ENCODE data around the gene JPH2. TPM values are rescaled to one million over a fixed set of nuclear protein-coding genes. Genes with fewer than 3 reads are reported as not detected.

JPH2 gene
- total and polyA plus RNA-seq, 10 of the 15 experiments (the other 5 are each of a cell fraction or from before 2014, with no cell fraction given), result 0.16 TPM; not detected in 9

GRCh38 chr20:44080646-44081267 is 106.2 kb downstream of the JPH2 start (continued):
- TF ChIP-seq CEBPZ (IDR thresholded peaks at IDR 0.05; ENCODE audit: low read depth, low read length), result no peak
- TF ChIP-seq NR2C2 (IDR thresholded peaks at IDR 0.05; ENCODE audit: borderline replicate concordance, control insufficient read depth, insufficient read length, low read depth), result no peak
- TF ChIP-seq TCF7 (IDR thresholded peaks at IDR 0.05; ENCODE audit: borderline replicate concordance), result no peak
- TF ChIP-seq GABPA (IDR thresholded peaks at IDR 0.05; ENCODE audit: low read depth), result no peak
- no peak for TF ChIP-seq CHD2 (IDR thresholded peaks at IDR 0.05; ENCODE audit: borderline replicate concordance, low read depth, low read length)
- no peak for TF ChIP-seq ASH2L (IDR thresholded peaks at IDR 0.05; ENCODE audit: borderline replicate concordance, low read depth)
- 0 out of 2 replicates have a peak, but pooled peaks have one; percentile 73 for TF ChIP-seq NBN (IDR thresholded peaks at IDR 0.05)
- TF ChIP-seq CREM (IDR thresholded peaks at IDR 0.05; ENCODE audit: low read depth), result peak; percentile 67
- no peak for TF ChIP-seq WRNIP1 (IDR thresholded peaks at IDR 0.05; ENCODE audit: borderline replicate concordance, low read depth, low read length)
- TF ChIP-seq EZH2 (IDR thresholded peaks at IDR 0.05; ENCODE audit: borderline replicate concordance, control insufficient read depth, low read depth, low read length), result no peak
- no peak for TF ChIP-seq SUPT20H (IDR thresholded peaks at IDR 0.05; ENCODE audit: borderline replicate concordance, control insufficient read depth, low read depth, low read length)
- TF ChIP-seq FOS (IDR thresholded peaks at IDR 0.05; ENCODE audit: borderline replicate concordance, extremely low read depth, insufficient read length), result no peak
- no peak for TF ChIP-seq PAX5 (IDR thresholded peaks at IDR 0.05; ENCODE audit: borderline replicate concordance, low read depth, low read length)
- TF ChIP-seq CUX1 (IDR thresholded peaks at IDR 0.05; ENCODE audit: insufficient replicate concordance, low read depth, low read length), result no peak
- no peak for TF ChIP-seq BRCA1 (IDR thresholded peaks at IDR 0.05; ENCODE audit: low read depth, low read length)
- TF ChIP-seq RCOR1 (conservative IDR thresholded peaks at IDR 0.05; ENCODE audit: low read depth, low read length), result no peak
- TF ChIP-seq ZNF207 (IDR thresholded peaks at IDR 0.05; ENCODE audit: borderline replicate concordance), result no peak; the same call in 1 of the 2 replicates
- peak in 1 of 2 experiments; percentile 48; a peak in 1 of 4 replicates for TF ChIP-seq IKZF2 (IDR thresholded peaks at IDR 0.05)
- TF ChIP-seq KAT2A (conservative IDR thresholded peaks at IDR 0.05; ENCODE audit: control insufficient read depth, low read depth, low read length), result no peak
- no peak for TF ChIP-seq ATF3 (IDR thresholded peaks at IDR 0.05; ENCODE audit: borderline replicate concordance, extremely low read depth, low read depth, low read length)
- no peak for TF ChIP-seq HCFC1 (IDR thresholded peaks at IDR 0.05; ENCODE audit: low read length)
- TF ChIP-seq MEF2A (IDR thresholded peaks at IDR 0.05; ENCODE audit: insufficient read depth, low read depth, low read length), result peak; percentile 84
- TF ChIP-seq CREB1 (IDR thresholded peaks at IDR 0.05; ENCODE audit: low read depth), result peak; percentile 52

Measured in GM12878 (cell line).